ENCODE data around the gene HDAC3. TPM values are rescaled to one million over a fixed set of nuclear protein-coding genes. Genes with fewer than 3 reads are reported as not detected.

HDAC3 gene
- total RNA-seq, 1 experiment from 2014 or later = 66.8 TPM

DNA sequence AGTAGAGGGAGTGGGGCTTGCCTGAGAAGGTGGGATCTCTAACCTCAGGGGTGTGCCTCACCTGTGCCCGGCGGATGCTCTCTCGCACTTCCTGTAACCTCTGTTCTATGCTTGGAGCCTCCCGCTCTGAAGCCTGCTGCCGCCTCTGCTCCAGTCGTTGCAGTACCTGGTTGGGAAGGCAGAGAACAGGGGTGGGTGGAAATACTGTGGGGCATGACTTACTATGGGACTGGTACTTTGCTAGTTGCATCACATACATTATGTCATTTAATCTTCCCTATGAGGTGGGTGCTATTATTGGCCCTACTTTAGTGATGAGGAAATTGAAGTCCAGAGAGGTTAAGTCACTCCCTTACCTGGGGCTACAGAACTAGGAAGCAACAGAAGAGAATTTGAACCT lies 9.4 kb upstream of the HDAC3 start:
- TF ChIP-seq EZH2phosphoT487 (IDR thresholded peaks at IDR 0.05; ENCODE audit: borderline replicate concordance, low read length) = no peak
- H3F3A ChIP-seq (ENCODE audit: low read length, unreplicated experiment) = no peaks in the 10 kb centered on the region
- no peak overlapping the region for H2AFZ ChIP-seq (ENCODE audit: low read length)
- ATAC-seq (no peak), DNase-seq (no peak)
- no peak overlapping the region for H3K27ac ChIP-seq (ENCODE audit: low read length)
- H3K9ac ChIP-seq (ENCODE audit: low read length) = no peak overlapping the region
- H3K4me3 ChIP-seq (ENCODE audit: low read length) = no peak overlapping the region
- no peak overlapping the region for H3K4me2 ChIP-seq (ENCODE audit: low read length)
- ChIA-PET POLR2A (ENCODE audit: unreplicated experiment) (no interaction called here), CTCF (no interaction called here)
- peaks cover 16% of the 10 kb centered on the region for H3K4me1 ChIP-seq (ENCODE audit: insufficient read depth, low read length)
- intact Hi-C loops (cut with micrococcal nuclease) = no loop called here
- no peaks in the 10 kb centered on the region for H3K36me3 ChIP-seq (ENCODE audit: low read depth, low read length)
- no peaks in the 10 kb centered on the region for H3K79me2 ChIP-seq (ENCODE audit: low read length)
- no TSS peak for BruUV-seq (replicated peaks)
- H3K27me3 ChIP-seq (ENCODE audit: low read length) = no peaks in the 10 kb centered on the region
- H3K9me2 ChIP-seq (replicated peaks; ENCODE audit: low read length) = no peaks in the 10 kb centered on the region
- no peaks in the 10 kb centered on the region for H3K9me3 ChIP-seq (ENCODE audit: low read length)
- H4K20me1 ChIP-seq (ENCODE audit: low read length) = 0 out of 2 replicates have a peak, but pooled peaks cover 5% of the 10 kb centered on the region

GRCh38 chr5:141641634-141642267 lies 5.1 kb upstream of the HDAC3 start:
- H3K4me2 ChIP-seq (ENCODE audit: low read length) = no peak overlapping the region; the same call in 1 of the 2 replicates
- intact Hi-C loops (cut with micrococcal nuclease) = loop anchor here (1.0 kb wide), 1 partner anchor 49 kb away; no protein-coding TSS in a partner anchor
- no peaks in the 10 kb centered on the region for H3K36me3 ChIP-seq (ENCODE audit: low read depth, low read length)
- ChIA-PET CTCF (interaction anchor here (0.5 kb wide), 1 partner anchor 248 kb away, joined by 3 read pairs; no protein-coding TSS in a partner anchor), POLR2A (ENCODE audit: unreplicated experiment) (interaction anchor here (0.7 kb wide), 1 partner anchor 38 kb away, joined by 3 read pairs; no protein-coding TSS in a partner anchor)
- H3F3A ChIP-seq (ENCODE audit: low read length, unreplicated experiment) = no peaks in the 10 kb centered on the region
- H3K9me3 ChIP-seq (ENCODE audit: low read length) = no peaks in the 10 kb centered on the region
- DNase-seq = peak; percentile 93
- H2AFZ ChIP-seq (ENCODE audit: low read length) = no peak overlapping the region
- no peaks in the 10 kb centered on the region for H3K27me3 ChIP-seq (ENCODE audit: low read length)
- H3K9ac ChIP-seq (ENCODE audit: low read length) = no peak overlapping the region
- ATAC-seq = peak; percentile 79
- H3K79me2 ChIP-seq (ENCODE audit: low read length) = no peaks in the 10 kb centered on the region
- H4K20me1 ChIP-seq (ENCODE audit: low read length) = 0 out of 2 replicates have a peak, but pooled peaks cover 5% of the 10 kb centered on the region
- peaks cover 31% of the 10 kb centered on the region for H3K4me1 ChIP-seq (ENCODE audit: insufficient read depth, low read length)
- H3K4me3 ChIP-seq (ENCODE audit: low read length) = no peak overlapping the region
- TF ChIP-seq CTCF (conservative IDR thresholded peaks at IDR 0.05; ENCODE audit: low read depth, low read length) (peak; percentile 62), EZH2phosphoT487 (IDR thresholded peaks at IDR 0.05; ENCODE audit: borderline replicate concordance, low read length) (no peak)
- H3K27ac ChIP-seq (ENCODE audit: low read length) = peak overlapping the region; percentile 5; the same call in 1 of the 2 replicates
- no peaks in the 10 kb centered on the region for H3K9me2 ChIP-seq (replicated peaks; ENCODE audit: low read length)
- BruUV-seq (replicated peaks) = no TSS peak

DNA sequence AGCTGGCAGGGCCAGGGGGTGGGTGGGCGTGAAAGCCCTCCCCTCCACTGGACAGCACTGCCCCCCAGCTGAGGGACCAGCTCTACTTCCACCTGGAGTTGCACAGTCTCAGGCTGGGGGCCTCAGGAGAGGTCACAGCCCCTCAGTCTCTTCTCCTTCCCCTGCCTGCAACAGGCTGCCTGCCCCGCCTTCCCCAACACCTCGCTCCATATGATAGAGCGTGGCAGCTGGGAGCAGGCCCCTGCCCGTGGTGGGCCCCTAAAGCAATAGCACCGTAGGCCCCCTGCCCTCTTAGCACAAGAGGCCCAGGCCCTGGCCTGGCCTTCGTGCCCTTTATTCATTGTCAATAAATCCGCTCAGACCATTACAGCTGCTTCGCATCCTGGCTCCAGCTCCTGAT lies 4.0 kb upstream of the HDAC3 start:
- H3K9me3 ChIP-seq (ENCODE audit: low read length) = no peaks in the 10 kb centered on the region
- H3K9ac ChIP-seq (ENCODE audit: low read length) = no peak overlapping the region
- no peaks in the 10 kb centered on the region for H3K27me3 ChIP-seq (ENCODE audit: low read length)
- TF ChIP-seq EZH2phosphoT487 (IDR thresholded peaks at IDR 0.05; ENCODE audit: borderline replicate concordance, low read length) (no peak), CTCF (conservative IDR thresholded peaks at IDR 0.05; ENCODE audit: low read depth, low read length) (no peak), EZH2 (IDR thresholded peaks at IDR 0.05; ENCODE audit: low read length, unreplicated experiment) (no peak)
- H3K4me3 ChIP-seq (ENCODE audit: low read length) = no peak overlapping the region
- 0 out of 2 replicates have a peak, but pooled peaks cover 5% of the 10 kb centered on the region for H4K20me1 ChIP-seq (ENCODE audit: low read length)
- POLR2A ChIA-PET (ENCODE audit: unreplicated experiment) = no interaction called here
- no peaks in the 10 kb centered on the region for H3K9me2 ChIP-seq (replicated peaks; ENCODE audit: low read length)
- intact Hi-C loops (cut with micrococcal nuclease) = no loop called here
- H3K4me2 ChIP-seq (ENCODE audit: low read length) = no peak overlapping the region
- DNase-seq = no peak
- H3F3A ChIP-seq (ENCODE audit: low read length, unreplicated experiment) = no peaks in the 10 kb centered on the region
- ATAC-seq = no peak
- H3K4me1 ChIP-seq (ENCODE audit: insufficient read depth, low read length) = peaks cover 34% of the 10 kb centered on the region
- peaks cover 9% of the 10 kb centered on the region for H3K79me2 ChIP-seq (ENCODE audit: low read length)
- no peak overlapping the region for H2AFZ ChIP-seq (ENCODE audit: low read length)
- no peak overlapping the region for H3K27ac ChIP-seq (ENCODE audit: low read length)
- no peaks in the 10 kb centered on the region for H3K36me3 ChIP-seq (ENCODE audit: low read depth, low read length)
- no TSS peak for BruUV-seq (replicated peaks)
- CTCF ChIA-PET = no interaction called here

All from PC-3 (cell line).